Trophoblast cell (in vitro differentiated cells and primary cell): Measurements from ENCODE around the gene SHC1. TPM values are rescaled to one million over a fixed set of nuclear protein-coding genes. Genes with fewer than 3 reads are reported as not detected.

Source experiments
- DNase-seq, 2 donors: peaks; one replicate each; pipeline ENCODE4 v3.0.0-alpha.2; 2016
- H2AFZ ChIP-seq: 2 replicates; pipeline ENCODE4 v1.6.1; 2013; ENCODE audit warnings: low read length, moderate library complexity, mild to moderate bottlenecking; ENCODE audit not compliant: insufficient read depth, poor library complexity
- H2AK5ac ChIP-seq: 2 replicates; pipeline ENCODE4 v1.6.1; 2013; ENCODE audit warnings: mild to moderate bottlenecking, low read length
- H2BK120ac ChIP-seq: 2 replicates; pipeline ENCODE4 v1.6.1; 2013; ENCODE audit warnings: low read length, mild to moderate bottlenecking, moderate library complexity; ENCODE audit not compliant: insufficient read depth, poor library complexity
- H2BK12ac ChIP-seq: 2 replicates; pipeline ENCODE4 v1.6.1; 2013; ENCODE audit warnings: mild to moderate bottlenecking, low read length, moderate library complexity
- H2BK5ac ChIP-seq: 2 replicates; pipeline ENCODE4 v1.6.1; 2013; ENCODE audit warnings: low read length, low read depth, moderate library complexity, mild to moderate bottlenecking; ENCODE audit not compliant: poor library complexity
- H3K14ac ChIP-seq: 2 replicates; pipeline ENCODE4 v1.6.1; 2013; ENCODE audit warnings: mild to moderate bottlenecking, low read length
- H3K18ac ChIP-seq: 2 replicates; pipeline ENCODE4 v1.6.1; 2013; ENCODE audit warnings: mild to moderate bottlenecking, low read length
- H3K23ac ChIP-seq: 2 replicates; pipeline ENCODE4 v1.6.1; 2013; ENCODE audit warnings: low read length
- H3K27ac ChIP-seq: 2 replicates; pipeline ENCODE4 v1.5.1; 2013; ENCODE audit warnings: low read depth, mild to moderate bottlenecking, inconsistent platforms, low read length, moderate library complexity
- H3K27me3 ChIP-seq: 2 replicates; pipeline ENCODE4 v1.6.1; 2013; ENCODE audit warnings: inconsistent platforms, mild to moderate bottlenecking, low read length, moderate library complexity; ENCODE audit not compliant: insufficient read depth
- H3K36me3 ChIP-seq, 2 experiments: 1 replicate in 1 of 2; 2 replicates in 1 of 2; pipeline ENCODE4 v1.6.1; 2013; ENCODE audit warnings: low read length in 2 of 2, mild to moderate bottlenecking in 2 of 2, moderate library complexity in 1 of 2; ENCODE audit not compliant: insufficient read depth in 2 of 2, control insufficient read depth in 1 of 2
- H3K4ac ChIP-seq: 2 replicates; pipeline ENCODE4 v1.6.1; 2013; ENCODE audit warnings: low read depth, mild to moderate bottlenecking, low read length, moderate library complexity
- H3K4me1 ChIP-seq, 2 experiments: 1 replicate in 1 of 2; 2 replicates in 1 of 2; pipeline ENCODE4 v1.6.1; 2013; ENCODE audit warnings: low read length in 2 of 2, mild to moderate bottlenecking in 2 of 2, moderate library complexity in 1 of 2; ENCODE audit not compliant: insufficient read depth in 2 of 2, control insufficient read depth in 1 of 2
- H3K4me2 ChIP-seq: 2 replicates; pipeline ENCODE4 v1.6.1; 2013; ENCODE audit warnings: inconsistent platforms, mild to moderate bottlenecking, low read length, moderate library complexity
- H3K4me3 ChIP-seq: 2 replicates; pipeline ENCODE4 v1.5.1; 2013; ENCODE audit warnings: mild to moderate bottlenecking, low read depth, low read length, inconsistent platforms
- H3K79me1 ChIP-seq: one replicate; pipeline ENCODE4 v1.6.1; 2013; ENCODE audit warnings: low read length
- H3K79me2 ChIP-seq: 2 replicates; pipeline ENCODE4 v1.6.1; 2013; ENCODE audit warnings: low read length, mild to moderate bottlenecking; ENCODE audit not compliant: control insufficient read depth, insufficient read depth, poor library complexity
- H3K9ac ChIP-seq: 2 replicates; pipeline ENCODE4 v1.6.1; 2013; ENCODE audit warnings: mild to moderate bottlenecking, low read length
- H3K9me3 ChIP-seq: 2 replicates; pipeline ENCODE4 v1.6.1; 2013; ENCODE audit warnings: low read depth, mild to moderate bottlenecking, control low read depth, inconsistent platforms, low read length; ENCODE audit not compliant: insufficient read depth
- H4K12ac ChIP-seq: 2 replicates; pipeline ENCODE4 v1.6.1; 2013; ENCODE audit warnings: low read depth, mild to moderate bottlenecking, low read length, moderate library complexity
- H4K8ac ChIP-seq: 2 replicates; pipeline ENCODE4 v1.6.1; 2013; ENCODE audit warnings: low read depth, mild to moderate bottlenecking, low read length, moderate library complexity
- H4K91ac ChIP-seq: one replicate; pipeline ENCODE4 v1.6.1; 2013; ENCODE audit warnings: low read depth, mild to moderate bottlenecking, low read length, moderate library complexity
- WGBS: extraction: QIAGEN DNeasy Blood & Tissue Kit; methylation state at CpG from one replicate; pipeline ENCODE4 v1.1.7; 2013; ENCODE audit warnings: missing lambda C conversion rate; ENCODE audit not compliant: insufficient read length, insufficient coverage; ENCODE audit errors: extremely low coverage; 5-methylcytosine and 5-hydroxymethylcytosine counted together
- polyA plus RNA-seq: library from polyadenylated mRNA; stranded (reverse); fragments of 200-250 nt; gene quantifications from 2 replicates; pipeline ENCODE4 v1.2.3, GENCODE V29; 2013

SHC1 gene, protein sequence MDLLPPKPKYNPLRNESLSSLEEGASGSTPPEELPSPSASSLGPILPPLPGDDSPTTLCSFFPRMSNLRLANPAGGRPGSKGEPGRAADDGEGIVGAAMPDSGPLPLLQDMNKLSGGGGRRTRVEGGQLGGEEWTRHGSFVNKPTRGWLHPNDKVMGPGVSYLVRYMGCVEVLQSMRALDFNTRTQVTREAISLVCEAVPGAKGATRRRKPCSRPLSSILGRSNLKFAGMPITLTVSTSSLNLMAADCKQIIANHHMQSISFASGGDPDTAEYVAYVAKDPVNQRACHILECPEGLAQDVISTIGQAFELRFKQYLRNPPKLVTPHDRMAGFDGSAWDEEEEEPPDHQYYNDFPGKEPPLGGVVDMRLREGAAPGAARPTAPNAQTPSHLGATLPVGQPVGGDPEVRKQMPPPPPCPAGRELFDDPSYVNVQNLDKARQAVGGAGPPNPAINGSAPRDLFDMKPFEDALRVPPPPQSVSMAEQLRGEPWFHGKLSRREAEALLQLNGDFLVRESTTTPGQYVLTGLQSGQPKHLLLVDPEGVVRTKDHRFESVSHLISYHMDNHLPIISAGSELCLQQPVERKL
- polyA plus RNA-seq = 145 and 150 TPM in 2 replicates

DNA sequence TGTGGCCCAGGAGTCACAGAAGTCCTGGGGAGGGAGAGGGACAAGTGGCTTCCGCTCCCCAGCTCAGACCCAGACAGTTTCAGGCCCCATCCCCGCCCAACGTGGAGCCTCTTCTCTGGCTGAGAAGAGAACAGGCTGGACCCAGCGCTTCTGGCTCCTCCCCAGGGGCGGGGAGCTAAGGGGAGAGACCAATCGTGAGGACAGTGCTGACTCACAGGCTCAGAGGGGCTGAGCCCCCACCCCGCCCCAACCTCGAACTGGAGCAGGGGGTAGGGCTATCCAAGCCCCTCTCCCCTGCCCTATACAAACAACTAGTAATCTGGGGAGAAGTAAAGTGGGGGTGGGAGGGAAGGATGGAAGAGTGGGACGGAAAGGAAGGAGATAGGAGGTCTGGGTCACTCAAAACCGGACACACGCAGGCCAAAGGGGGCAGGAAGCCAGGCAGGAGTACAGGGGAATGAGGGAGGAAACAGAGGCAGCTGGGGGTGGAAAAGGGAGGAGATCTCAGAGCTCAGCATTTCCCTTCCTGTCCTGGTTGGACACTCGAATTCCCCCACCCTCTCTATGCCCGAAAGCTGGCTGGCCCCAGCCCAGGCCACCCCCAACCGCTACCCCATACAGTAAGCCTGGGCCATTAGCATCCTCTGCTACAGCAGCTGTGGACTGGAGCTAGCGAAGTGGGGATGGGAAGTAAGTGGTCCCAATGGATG, at the start of gene SHC1:
Gene SHC1, minus strand, starts transcription at position 117 of the 710 bp plus-strand sequence. CDS start 221 bp downstream, outside the sequence.
- Histone ChIP-seq H4K8ac (peak within 1 kb of the TSS; percentile 73), H3K4me3 (peak within 1 kb of the TSS; percentile 49), H3K23ac (no peak within 1 kb of the TSS), H2AK5ac (peak within 1 kb of the TSS; percentile 33), H2AFZ (peak within 1 kb of the TSS; percentile 8), H3K9me3 (peaks cover 2% of the 10 kb centered on the region), H3K79me2 (peaks cover 28% of the 10 kb centered on the region), H3K79me1 (peaks cover 38% of the 10 kb centered on the region), H3K9ac (peak within 1 kb of the TSS; percentile 76), H3K4me1 (peaks cover 39 to 47% of the 10 kb centered on the region in 2 experiments), H2BK120ac (peak within 1 kb of the TSS; percentile 54), H3K4ac (peak within 1 kb of the TSS; percentile 80), H3K27ac (peak within 1 kb of the TSS; percentile 100), H2BK12ac (peak within 1 kb of the TSS; percentile 37), H3K27me3 (no peaks in the 10 kb centered on the region), H3K36me3 (peaks cover 28 to 32% of the 10 kb centered on the region in 2 experiments), H3K4me2 (peak within 1 kb of the TSS; percentile 79), H3K14ac (peak within 1 kb of the TSS; percentile 78), H3K18ac (peak within 1 kb of the TSS; percentile 85), H4K12ac (peak within 1 kb of the TSS; percentile 33), H4K91ac (peak within 1 kb of the TSS; percentile 82), H2BK5ac (peak within 1 kb of the TSS; percentile 83)
- DNase-seq = peak; percentile 60 to 64
- no CpG with 5 or more reads among the region's 15 CpGs for WGBS

DNA sequence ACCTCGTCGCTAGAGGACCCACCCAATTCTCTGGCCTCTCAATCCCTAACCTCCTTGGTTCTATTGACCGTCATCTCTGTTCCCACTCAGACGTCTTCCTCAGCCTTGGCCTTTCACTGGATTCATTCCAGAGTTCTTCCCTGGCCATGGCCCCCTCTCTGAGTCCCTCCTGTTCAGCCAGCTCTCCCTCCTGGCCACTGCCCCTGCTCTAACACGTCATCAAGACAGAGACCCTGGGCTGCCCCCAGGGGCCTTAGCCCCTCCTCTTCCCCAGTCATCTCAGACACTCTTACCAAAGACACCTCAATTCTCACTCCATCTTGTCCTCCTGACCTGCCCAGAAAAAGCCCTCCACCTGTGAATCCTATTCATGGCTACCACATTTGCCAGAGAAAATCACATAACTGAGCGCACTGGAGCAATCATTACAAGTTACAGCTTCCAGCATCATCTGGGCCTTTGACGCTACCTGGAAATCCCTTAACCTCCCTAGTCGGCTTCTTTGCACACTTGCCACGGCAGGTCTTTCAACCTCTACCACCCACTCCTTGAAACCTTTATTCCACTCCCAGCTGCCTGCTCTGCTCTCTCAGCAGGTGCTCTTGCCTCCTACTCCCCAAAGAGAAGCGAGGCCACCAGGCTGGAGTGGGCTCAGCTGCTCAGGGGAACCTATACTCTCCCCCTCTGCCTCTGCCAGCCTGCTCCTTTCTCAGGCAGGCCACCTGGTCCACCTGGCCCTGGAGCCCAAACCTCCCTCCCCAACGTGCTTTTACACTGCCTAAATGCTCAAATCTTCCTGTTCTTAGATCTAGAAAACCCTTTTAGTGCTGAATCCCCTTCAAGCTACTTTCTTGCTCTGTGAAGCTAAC, 49.1 kb upstream of the SHC1 start:
- no peak overlapping the region for H3K9ac ChIP-seq
- H3K23ac ChIP-seq = no peak overlapping the region
- no peak overlapping the region for H3K18ac ChIP-seq
- peaks cover 25 to 32% of the 10 kb centered on the region in 2 experiments for H3K4me1 ChIP-seq
- no peak overlapping the region for H4K8ac ChIP-seq
- H4K91ac ChIP-seq = no peak overlapping the region
- no peaks in the 10 kb centered on the region for H3K27me3 ChIP-seq
- H3K9me3 ChIP-seq = peaks cover 1% of the 10 kb centered on the region
- no peak overlapping the region for H2AFZ ChIP-seq
- no CpG with 5 or more reads among the region's 11 CpGs for WGBS
- H2BK120ac ChIP-seq = no peak overlapping the region
- no peak overlapping the region for H2BK5ac ChIP-seq
- H4K12ac ChIP-seq = no peak overlapping the region
- no peak for DNase-seq
- H3K36me3 ChIP-seq = peaks cover 20 to 21% of the 10 kb centered on the region in 2 experiments
- H3K27ac ChIP-seq = no peak overlapping the region
- H2AK5ac ChIP-seq = no peak overlapping the region
- no peak overlapping the region for H3K4me2 ChIP-seq
- no peak overlapping the region for H3K4me3 ChIP-seq
- no peaks in the 10 kb centered on the region for H3K79me2 ChIP-seq
- H2BK12ac ChIP-seq = no peak overlapping the region
- no peak overlapping the region for H3K14ac ChIP-seq
- no peak overlapping the region for H3K4ac ChIP-seq
- peaks cover 15% of the 10 kb centered on the region for H3K79me1 ChIP-seq

DNA sequence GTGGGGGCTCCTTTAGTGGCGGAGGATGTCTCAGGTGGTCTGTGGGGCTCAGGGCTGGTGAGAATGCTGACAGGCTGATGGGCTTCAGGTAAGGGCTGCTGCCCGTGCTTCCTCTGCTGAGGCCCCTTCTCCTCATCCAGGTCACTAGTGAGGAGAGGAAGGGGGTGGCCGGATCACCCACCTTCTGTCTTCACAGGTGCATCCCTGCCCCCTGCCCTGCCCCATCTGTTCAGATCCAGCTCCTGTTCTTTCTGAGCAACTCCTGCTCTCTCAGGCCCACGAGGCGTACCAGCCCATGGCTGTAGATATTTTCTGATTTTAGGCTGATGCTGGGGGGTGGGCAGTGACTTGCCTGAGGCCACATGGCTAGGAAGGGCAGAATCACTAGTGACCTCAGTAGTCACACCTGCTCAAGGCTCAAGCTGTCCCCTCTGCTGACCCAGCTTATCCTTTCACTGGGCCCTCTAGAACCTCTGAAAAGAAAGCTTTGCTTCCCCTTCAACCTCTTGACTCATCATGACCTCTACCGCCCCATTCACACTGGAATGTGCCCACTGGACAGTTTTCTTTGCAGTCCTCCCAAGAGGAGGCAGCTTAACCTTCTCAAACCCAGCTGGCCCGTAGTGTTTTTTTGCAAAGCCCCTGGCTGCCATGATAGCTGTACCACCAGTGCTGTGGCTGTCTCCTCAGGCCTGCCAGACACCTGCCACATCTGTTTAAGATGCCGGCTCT, 48.2 kb upstream of the SHC1 start:
- Histone ChIP-seq H4K12ac (no peak overlapping the region), H3K4ac (no peak overlapping the region), H2BK5ac (no peak overlapping the region), H3K9ac (no peak overlapping the region), H3K36me3 (peaks cover 24 to 27% of the 10 kb centered on the region in 2 experiments), H4K91ac (no peak overlapping the region), H2BK120ac (no peak overlapping the region), H2BK12ac (no peak overlapping the region), H3K27me3 (no peaks in the 10 kb centered on the region), H2AK5ac (no peak overlapping the region), H3K23ac (no peak overlapping the region), H3K79me2 (no peaks in the 10 kb centered on the region), H3K27ac (no peak overlapping the region), H3K9me3 (peaks cover 1% of the 10 kb centered on the region), H2AFZ (no peak overlapping the region), H3K14ac (no peak overlapping the region), H3K18ac (no peak overlapping the region), H3K4me2 (no peak overlapping the region), H3K79me1 (peaks cover 15% of the 10 kb centered on the region), H3K4me3 (no peak overlapping the region), H4K8ac (no peak overlapping the region), H3K4me1 (peaks cover 25 to 32% of the 10 kb centered on the region in 2 experiments)
- DNase-seq = peak in 1 of 2 donors; percentile 42
- WGBS = no CpG with 5 or more reads among the region's 8 CpGs
